ENCODE results near the gene GPR152. TPM values are rescaled to one million over a fixed set of nuclear protein-coding genes. Genes with fewer than 3 reads are reported as not detected.

GPR152 gene
- total and polyA plus RNA-seq, 4 donors, result not detected

- H3K4me1 ChIP-seq (ENCODE audit: control insufficient read depth, insufficient read depth, low read length), result peaks cover 12% of the 10 kb centered on the region
- DNase-seq (ENCODE audit: low read depth in 4 of 6, low spot score in 6 of 6), result no peak
- H3K36me3 ChIP-seq (ENCODE audit: control insufficient read depth, insufficient read depth, low read length), result no peaks in the 10 kb centered on the region
- no peak overlapping the region for H3K27ac ChIP-seq (ENCODE audit: low read depth, low read length)
- no peaks in the 10 kb centered on the region for H3K9me3 ChIP-seq (ENCODE audit: control insufficient read depth, insufficient read depth, low read length)
- WGBS (ENCODE audit: insufficient coverage), result 86% methylated on average over 14 of the region's 21 CpGs
- H3K27me3 ChIP-seq (ENCODE audit: control insufficient read depth, insufficient read depth, low read length), result no peaks in the 10 kb centered on the region
- H3K4me3 ChIP-seq (ENCODE audit: low read depth, low read length), result no peak overlapping the region
Measured at GRCh38 chr11:67453816-67454732, 1.5 kb upstream of the GPR152 start.

- 92% methylated on average over 14 of the region's 14 CpGs for WGBS (ENCODE audit: insufficient coverage)
- DNase-seq (ENCODE audit: low read depth in 4 of 6, low spot score in 6 of 6), result no peak
- Histone ChIP-seq H3K27me3 (ENCODE audit: control insufficient read depth, insufficient read depth, low read length) (no peaks in the 10 kb centered on the region), H3K4me3 (ENCODE audit: low read depth, low read length) (no peak overlapping the region), H3K9me3 (ENCODE audit: control insufficient read depth, insufficient read depth, low read length) (no peaks in the 10 kb centered on the region), H3K36me3 (ENCODE audit: control insufficient read depth, insufficient read depth, low read length) (no peaks in the 10 kb centered on the region), H3K4me1 (ENCODE audit: control insufficient read depth, insufficient read depth, low read length) (peaks cover 12% of the 10 kb centered on the region), H3K27ac (ENCODE audit: low read depth, low read length) (no peak overlapping the region)
Measured at GRCh38 chr11:67451658-67451976, 912 bp downstream of the GPR152 start.

DNA sequence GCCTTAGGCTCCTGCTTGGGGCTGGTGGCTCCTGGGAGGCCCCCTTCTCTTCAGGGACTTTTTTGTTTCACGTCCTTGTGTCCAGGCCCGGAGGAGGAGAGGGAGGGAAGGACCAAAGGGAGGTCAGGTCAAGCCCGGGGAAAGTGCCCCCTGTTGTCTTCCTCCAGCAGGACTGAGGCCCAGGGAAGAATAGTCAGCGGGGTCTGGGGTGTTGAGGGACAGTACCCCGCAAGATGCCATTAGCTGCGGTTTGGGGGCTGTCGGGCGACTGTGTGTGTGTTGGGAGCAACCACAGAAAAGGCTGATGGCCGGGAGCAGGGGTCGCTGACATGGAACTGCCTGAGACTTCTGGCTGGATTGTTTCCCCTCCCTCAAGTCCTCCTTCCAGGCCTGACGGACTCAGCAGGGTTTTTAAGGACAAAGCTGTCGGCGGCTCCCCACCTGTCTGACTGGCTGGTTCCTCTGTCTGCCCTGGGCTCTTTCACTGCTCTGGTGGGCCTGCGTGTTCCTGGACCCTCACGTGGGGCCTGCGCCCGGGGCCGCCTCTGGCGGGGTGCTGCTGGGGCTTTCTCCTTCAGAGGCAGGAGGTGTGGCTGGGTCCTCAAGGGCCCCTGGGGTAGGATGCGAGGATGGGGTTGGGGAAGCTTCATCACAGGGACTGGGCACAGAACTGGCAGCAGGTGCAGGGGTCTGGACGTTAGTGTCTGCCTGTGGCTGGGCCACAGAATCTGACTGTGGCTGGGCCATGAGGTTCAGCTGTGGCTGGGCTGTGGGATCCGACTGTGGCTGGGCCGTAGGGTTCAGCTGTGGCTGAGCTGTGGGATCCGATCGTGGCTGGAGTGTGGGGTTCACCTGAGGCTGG, 1.5 kb downstream of the GPR152 start:
- 71% methylated on average over 25 of the region's 25 CpGs for WGBS (ENCODE audit: insufficient coverage)
- H3K27ac ChIP-seq (ENCODE audit: low read depth, low read length), result no peak overlapping the region

GRCh38 chr11:67449116-67449844, 3.2 kb downstream of the GPR152 start:
- WGBS (ENCODE audit: insufficient coverage), result 84% methylated on average over 8 of the region's 9 CpGs
- H3K27ac ChIP-seq (ENCODE audit: low read depth, low read length), result no peak overlapping the region
- DNase-seq (ENCODE audit: low read depth in 4 of 6, low spot score in 6 of 6), result no peak
- H3K27me3 ChIP-seq (ENCODE audit: control insufficient read depth, insufficient read depth, low read length), result no peaks in the 10 kb centered on the region
- H3K36me3 ChIP-seq (ENCODE audit: control insufficient read depth, insufficient read depth, low read length), result no peaks in the 10 kb centered on the region
- H3K4me3 ChIP-seq (ENCODE audit: low read depth, low read length), result no peak overlapping the region
- peaks cover 15% of the 10 kb centered on the region for H3K4me1 ChIP-seq (ENCODE audit: control insufficient read depth, insufficient read depth, low read length)
- no peaks in the 10 kb centered on the region for H3K9me3 ChIP-seq (ENCODE audit: control insufficient read depth, insufficient read depth, low read length)

More for the DNA sequence above, 1.5 kb downstream of the GPR152 start:
- DNase-seq (ENCODE audit: low read depth in 4 of 6, low spot score in 6 of 6), result no peak
- Histone ChIP-seq H3K36me3 (ENCODE audit: control insufficient read depth, insufficient read depth, low read length) (no peaks in the 10 kb centered on the region), H3K27me3 (ENCODE audit: control insufficient read depth, insufficient read depth, low read length) (no peaks in the 10 kb centered on the region), H3K4me1 (ENCODE audit: control insufficient read depth, insufficient read depth, low read length) (peaks cover 12% of the 10 kb centered on the region), H3K9me3 (ENCODE audit: control insufficient read depth, insufficient read depth, low read length) (no peaks in the 10 kb centered on the region), H3K4me3 (ENCODE audit: low read depth, low read length) (no peak overlapping the region)

GRCh38 chr11:67448220-67448609, 4.3 kb downstream of the GPR152 start:
- Histone ChIP-seq H3K4me3 (ENCODE audit: low read depth, low read length) (no peak overlapping the region), H3K36me3 (ENCODE audit: control insufficient read depth, insufficient read depth, low read length) (no peaks in the 10 kb centered on the region), H3K27me3 (ENCODE audit: control insufficient read depth, insufficient read depth, low read length) (no peaks in the 10 kb centered on the region), H3K9me3 (ENCODE audit: control insufficient read depth, insufficient read depth, low read length) (no peaks in the 10 kb centered on the region), H3K4me1 (ENCODE audit: control insufficient read depth, insufficient read depth, low read length) (peaks cover 21% of the 10 kb centered on the region), H3K27ac (ENCODE audit: low read depth, low read length) (no peak overlapping the region)
- DNase-seq (ENCODE audit: low read depth in 4 of 6, low spot score in 6 of 6), result no peak
- WGBS (ENCODE audit: insufficient coverage), result 95% methylated on average over 7 of the region's 7 CpGs

- Histone ChIP-seq H3K9me3 (ENCODE audit: control insufficient read depth, insufficient read depth, low read length) (no peaks in the 10 kb centered on the region), H3K4me1 (ENCODE audit: control insufficient read depth, insufficient read depth, low read length) (peaks cover 32% of the 10 kb centered on the region), H3K36me3 (ENCODE audit: control insufficient read depth, insufficient read depth, low read length) (peaks cover 25% of the 10 kb centered on the region), H3K27ac (ENCODE audit: low read depth, low read length) (no peak overlapping the region), H3K27me3 (ENCODE audit: control insufficient read depth, insufficient read depth, low read length) (no peaks in the 10 kb centered on the region), H3K4me3 (ENCODE audit: low read depth, low read length) (no peak overlapping the region)
- DNase-seq (ENCODE audit: low read depth in 4 of 6, low spot score in 6 of 6), result no peak
- WGBS (ENCODE audit: insufficient coverage), result 93% methylated on average over 3 of the region's 5 CpGs
Measured at GRCh38 chr11:67445515-67445914, 7.0 kb downstream of the GPR152 start.

DNA sequence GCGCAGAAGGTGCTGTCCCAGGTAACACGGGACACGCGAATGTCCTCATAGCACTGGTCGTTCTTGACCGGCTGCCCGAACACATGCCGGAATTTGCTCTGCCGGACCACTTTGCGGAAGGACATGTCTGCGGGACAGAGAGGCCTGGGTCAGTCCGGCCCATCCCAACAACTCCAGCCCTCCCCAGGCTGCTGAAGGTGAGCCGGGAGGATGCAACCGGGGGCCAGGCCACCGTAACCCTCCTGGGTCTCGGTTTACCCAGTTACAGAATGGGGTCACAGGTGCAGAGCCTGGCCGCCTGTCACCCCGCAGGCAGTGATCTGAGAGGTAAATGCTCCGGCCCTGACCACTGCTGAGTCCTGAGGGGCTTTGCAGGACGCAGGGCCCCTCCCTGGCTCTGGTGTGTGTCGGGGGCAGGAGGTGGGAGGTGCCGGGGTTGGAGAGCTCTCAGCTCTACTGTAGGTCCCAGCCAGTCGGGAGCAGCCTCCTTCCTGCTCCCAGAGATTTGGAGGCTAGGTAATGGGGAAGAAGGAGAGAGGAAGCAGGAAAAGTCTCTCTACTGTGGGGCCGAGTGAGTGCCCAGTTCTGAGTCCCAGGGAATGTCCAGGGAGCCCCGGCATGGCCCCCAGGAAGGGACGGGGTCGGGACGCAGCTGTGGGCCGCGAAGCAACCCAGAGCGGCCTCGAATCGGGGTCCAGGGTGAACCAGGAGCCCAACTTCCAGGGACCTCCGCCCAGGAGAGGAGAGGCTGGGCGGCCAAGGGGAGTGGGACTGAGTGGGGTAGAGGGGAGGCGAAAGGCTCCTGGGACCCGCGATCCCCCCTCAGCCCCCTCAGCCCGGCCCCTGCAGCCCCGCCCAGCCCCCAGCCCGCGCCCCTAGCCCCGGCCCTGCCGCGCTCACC, 9.8 kb downstream of the GPR152 start:
- 40% methylated on average over 40 of the region's 45 CpGs for WGBS (ENCODE audit: insufficient coverage)
- Histone ChIP-seq H3K9me3 (ENCODE audit: control insufficient read depth, insufficient read depth, low read length) (no peaks in the 10 kb centered on the region), H3K4me1 (ENCODE audit: control insufficient read depth, insufficient read depth, low read length) (peaks cover 43% of the 10 kb centered on the region)

GRCh38 chr11:67441731-67442351, 10.7 kb downstream of the GPR152 start:
- Histone ChIP-seq H3K36me3 (ENCODE audit: control insufficient read depth, insufficient read depth, low read length) (peaks cover 61% of the 10 kb centered on the region), H3K27me3 (ENCODE audit: control insufficient read depth, insufficient read depth, low read length) (no peaks in the 10 kb centered on the region), H3K27ac (ENCODE audit: low read depth, low read length) (no peak overlapping the region), H3K4me3 (ENCODE audit: low read depth, low read length) (no peak overlapping the region), H3K9me3 (ENCODE audit: control insufficient read depth, insufficient read depth, low read length) (no peaks in the 10 kb centered on the region), H3K4me1 (ENCODE audit: control insufficient read depth, insufficient read depth, low read length) (peaks cover 43% of the 10 kb centered on the region)
- no peak for DNase-seq (ENCODE audit: low read depth in 4 of 6, low spot score in 6 of 6)
- WGBS (ENCODE audit: insufficient coverage), result 89% methylated on average over 26 of the region's 28 CpGs

More for the DNA sequence above, 9.8 kb downstream of the GPR152 start:
- peak overlapping the region; percentile 75 for H3K4me3 ChIP-seq (ENCODE audit: low read depth, low read length)
- DNase-seq (ENCODE audit: low read depth in 4 of 6, low spot score in 6 of 6), result no peak
- peaks cover 52% of the 10 kb centered on the region for H3K36me3 ChIP-seq (ENCODE audit: control insufficient read depth, insufficient read depth, low read length)
- no peaks in the 10 kb centered on the region for H3K27me3 ChIP-seq (ENCODE audit: control insufficient read depth, insufficient read depth, low read length)
- H3K27ac ChIP-seq (ENCODE audit: low read depth, low read length), result peak overlapping the region; percentile 80

Data from spinal cord (tissue), 10 donors.